GM23338 (cell line): ENCODE measurements around the gene ZXDC. TPM values are rescaled to one million over a fixed set of nuclear protein-coding genes. Genes with fewer than 3 reads are reported as not detected.

ENCODE experiments used
- ATAC-seq: fragments of 200-7000 bp; cut with Tn5 transposase; 3 replicates; pipeline ENCODE4 v1.9.1; 2020
- DNase-seq: peaks from one replicate; pipeline ENCODE4 v3.0.0-alpha.2; 2015; ENCODE audit warnings: low spot score
- H2AFZ ChIP-seq: fragments of 200-600 bp; sonication (generic); 2 replicates; pipeline ENCODE4 v1.8.0; 2016; ENCODE audit warnings: antibody characterized with exemption, mild to moderate bottlenecking, moderate library complexity
- H3F3A ChIP-seq: fragments of 200-600 bp; sonication (generic); replicated peaks from 2 replicates; pipeline ENCODE4 v1.8.0; 2017; ENCODE audit warnings: antibody characterized with exemption, mixed run types, low read depth
- H3K27ac ChIP-seq: fragments of 200-600 bp; sonication (generic); 2 replicates; pipeline ENCODE4 v1.6.1; 2016; ENCODE audit warnings: low read depth
- H3K27me3 ChIP-seq: fragments of 200-600 bp; sonication (generic); 2 replicates; pipeline ENCODE4 v1.8.0; 2016; ENCODE audit warnings: mild to moderate bottlenecking, mixed run types, moderate library complexity; ENCODE audit not compliant: insufficient read depth
- H3K36me3 ChIP-seq: fragments of 200-600 bp; sonication (generic); 2 replicates; pipeline ENCODE4 v1.8.0; 2016; ENCODE audit warnings: mild to moderate bottlenecking; ENCODE audit not compliant: insufficient read depth
- H3K4me1 ChIP-seq: fragments of 200-600 bp; sonication (generic); 2 replicates; pipeline ENCODE4 v1.8.0; 2016; ENCODE audit warnings: mild to moderate bottlenecking, moderate library complexity; ENCODE audit not compliant: insufficient read depth
- H3K4me2 ChIP-seq: fragments of 200-600 bp; sonication (generic); 2 replicates; pipeline ENCODE4 v1.7.1; 2017; ENCODE audit warnings: mixed run types
- H3K4me3 ChIP-seq: fragments of 200-600 bp; sonication (generic); 2 replicates; pipeline ENCODE4 v1.6.1; 2016; ENCODE audit warnings: mixed run types
- H3K79me2 ChIP-seq: fragments of 200-600 bp; sonication (generic); replicated peaks from 2 replicates; pipeline ENCODE4 v1.8.0; 2017; ENCODE audit warnings: mild to moderate bottlenecking; ENCODE audit not compliant: insufficient read depth
- H3K9me2 ChIP-seq: fragments of 200-600 bp; sonication (generic); 2 replicates; pipeline ENCODE4 v1.8.0; 2017; ENCODE audit not compliant: insufficient read depth
- H4K20me1 ChIP-seq: fragments of 200-600 bp; sonication (generic); replicated peaks from 2 replicates; pipeline ENCODE4 v1.8.0; 2017; ENCODE audit warnings: mild to moderate bottlenecking; ENCODE audit not compliant: insufficient read depth
- H3K27ac Mint-ChIP-seq: 2 replicates; pipeline ENCODE4 v1.8.0; 2020; ENCODE audit warnings: inconsistent platforms, mild to moderate bottlenecking, moderate library complexity, mixed read lengths
- H3K27me3 Mint-ChIP-seq: 3 replicates; pipeline ENCODE4 v1.8.0; 2022; ENCODE audit warnings: low read depth, mild to moderate bottlenecking, moderate library complexity, mixed read lengths, inconsistent platforms; ENCODE audit not compliant: insufficient read depth, poor library complexity
- H3K36me3 Mint-ChIP-seq: 3 replicates; pipeline ENCODE4 v1.8.0; 2021; ENCODE audit warnings: low read depth, mild to moderate bottlenecking, inconsistent platforms, moderate library complexity, mixed read lengths
- H3K4me1 Mint-ChIP-seq: 3 replicates; pipeline ENCODE4 v1.8.0; 2020; ENCODE audit warnings: mild to moderate bottlenecking, inconsistent platforms, mixed read lengths
- H3K4me3 Mint-ChIP-seq: 3 replicates; pipeline ENCODE4 v1.8.0; 2021; ENCODE audit warnings: moderate library complexity, mild to moderate bottlenecking, inconsistent platforms, mixed read lengths
- H3K9me3 Mint-ChIP-seq: 3 replicates; pipeline ENCODE4 v1.8.0; 2020; ENCODE audit warnings: moderate library complexity, mild to moderate bottlenecking, inconsistent platforms, mixed read lengths
- CREB1 ChIP-seq: fragments of 250-450 bp; sonication (Bioruptor Pico); IDR thresholded peaks from 2 replicates; pipeline ENCODE4 v1.5.0; 2020; ENCODE audit warnings: low read depth, mild to moderate bottlenecking, moderate library complexity
- EZH2 ChIP-seq: fragments of 200-600 bp; sonication (generic); IDR thresholded peaks from one replicate; pipeline ENCODE4 v1.8.0; 2017; ENCODE audit warnings: antibody characterized with exemption, mild to moderate bottlenecking, low read depth; ENCODE audit not compliant: unreplicated experiment
- JUNB ChIP-seq: IDR thresholded peaks from one replicate; pipeline ENCODE4 v1.6.1; 2016; ENCODE audit warnings: antibody characterized with exemption; ENCODE audit not compliant: unreplicated experiment
- NANOG ChIP-seq: IDR thresholded peaks from 2 replicates; pipeline ENCODE4 v1.6.1; 2016; ENCODE audit warnings: antibody characterized with exemption, borderline replicate concordance
- STAT1 ChIP-seq: IDR thresholded peaks from one replicate; pipeline ENCODE4 v1.6.1; 2016; ENCODE audit warnings: antibody characterized with exemption; ENCODE audit not compliant: unreplicated experiment
- ZNF114 ChIP-seq: fragments of 250-450 bp; sonication (Bioruptor Pico); IDR thresholded peaks from 2 replicates; pipeline ENCODE4 v1.5.0; 2020; ENCODE audit warnings: mild to moderate bottlenecking, moderate library complexity
- ZNF331 ChIP-seq: fragments of 250-450 bp; sonication (Bioruptor Pico); IDR thresholded peaks from 2 replicates; pipeline ENCODE4 v1.5.0; 2020; ENCODE audit warnings: low read depth, mild to moderate bottlenecking, moderate library complexity
- polyA plus RNA-seq: library from polyadenylated mRNA; unstranded; fragments of >200 nt; fragmentation: Nextera tagmentation; extraction: Ambion mirVana; gene quantifications from 2 replicates; pipeline ENCODE4 v1.2.1, GENCODE V29; 2016
- total RNA-seq: library from RNA; depleted of rRNA; stranded (reverse); fragments of >200 nt; shearing (Covaris generic); gene quantifications from 2 replicates; pipeline ENCODE4 v1.2.3, GENCODE V29; 2014
- TF ChIP-seq, protein P1 (sequence below), 2 experiments: fragments of 200-600 bp in 1 of 2; sonication (generic) in 1 of 2; conservative IDR thresholded peaks; 2 replicates each; pipeline versions ENCODE4 v1.5.1 to v1.6.1; 2016 to 2017; ENCODE audit warnings: antibody characterized with exemption in 2 of 2, low read depth in 2 of 2, mild to moderate bottlenecking in 2 of 2, moderate library complexity in 1 of 2
- TF ChIP-seq, protein P2 (sequence below): IDR thresholded peaks from one replicate; pipeline ENCODE4 v1.6.1; 2018; ENCODE audit warnings: antibody characterized with exemption; ENCODE audit not compliant: unreplicated experiment
- TF ChIP-seq, protein P3 (sequence below): fragments of 250-450 bp; sonication (Bioruptor Pico); IDR thresholded peaks from 2 replicates; pipeline ENCODE4 v1.5.0; 2020; ENCODE audit warnings: mild to moderate bottlenecking, moderate library complexity

Gene ZXDC
- total and polyA plus RNA-seq, 2 experiments from 2014 or later: 5.7 to 45.1 TPM

DNA sequence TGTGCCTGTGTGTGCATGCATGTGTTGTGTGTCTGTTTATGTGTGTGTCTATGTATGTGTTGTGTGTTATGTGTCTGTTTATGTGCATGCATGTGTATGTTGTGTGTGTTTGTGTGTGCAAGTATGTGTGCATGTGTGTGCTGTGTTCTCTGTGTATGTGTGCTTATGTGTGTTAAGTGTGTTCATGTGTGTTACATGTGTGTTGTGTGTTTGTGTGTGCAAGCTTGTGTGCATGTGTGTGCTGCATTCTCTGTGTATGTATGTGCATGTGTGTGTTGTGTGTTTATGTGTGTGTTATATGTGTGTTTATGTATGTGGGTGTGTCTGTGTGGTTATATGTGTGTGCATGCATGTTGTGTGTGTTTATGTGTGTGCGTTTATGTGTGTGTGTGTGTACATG is 27.0 kb upstream of the ZXDC start:
- no peaks in the 10 kb centered on the region for H4K20me1 ChIP-seq
- no peak overlapping the region for H2AFZ ChIP-seq
- H3K79me2 ChIP-seq: no peaks in the 10 kb centered on the region
- ATAC-seq (no peak), DNase-seq (no peak)
- no peak overlapping the region for H3K4me3 Mint-ChIP-seq
- no peaks in the 10 kb centered on the region for H3K36me3 ChIP-seq
- no peak overlapping the region for H3K4me3 ChIP-seq
- peaks cover 9% of the 10 kb centered on the region for H3K27me3 Mint-ChIP-seq
- H3K27ac ChIP-seq: no peak overlapping the region
- no peak overlapping the region for H3K4me2 ChIP-seq
- 0 out of 2 replicates have a peak, but pooled peaks cover 4% of the 10 kb centered on the region for H3K9me2 ChIP-seq
- peaks cover 17% of the 10 kb centered on the region for H3K4me1 Mint-ChIP-seq
- H3K36me3 Mint-ChIP-seq: no peaks in the 10 kb centered on the region
- TF ChIP-seq STAT1: no peak
- TF ChIP-seq JUNB: no peak
- TF ChIP-seq NANOG: no peak
- TF ChIP-seq, protein P1, sequence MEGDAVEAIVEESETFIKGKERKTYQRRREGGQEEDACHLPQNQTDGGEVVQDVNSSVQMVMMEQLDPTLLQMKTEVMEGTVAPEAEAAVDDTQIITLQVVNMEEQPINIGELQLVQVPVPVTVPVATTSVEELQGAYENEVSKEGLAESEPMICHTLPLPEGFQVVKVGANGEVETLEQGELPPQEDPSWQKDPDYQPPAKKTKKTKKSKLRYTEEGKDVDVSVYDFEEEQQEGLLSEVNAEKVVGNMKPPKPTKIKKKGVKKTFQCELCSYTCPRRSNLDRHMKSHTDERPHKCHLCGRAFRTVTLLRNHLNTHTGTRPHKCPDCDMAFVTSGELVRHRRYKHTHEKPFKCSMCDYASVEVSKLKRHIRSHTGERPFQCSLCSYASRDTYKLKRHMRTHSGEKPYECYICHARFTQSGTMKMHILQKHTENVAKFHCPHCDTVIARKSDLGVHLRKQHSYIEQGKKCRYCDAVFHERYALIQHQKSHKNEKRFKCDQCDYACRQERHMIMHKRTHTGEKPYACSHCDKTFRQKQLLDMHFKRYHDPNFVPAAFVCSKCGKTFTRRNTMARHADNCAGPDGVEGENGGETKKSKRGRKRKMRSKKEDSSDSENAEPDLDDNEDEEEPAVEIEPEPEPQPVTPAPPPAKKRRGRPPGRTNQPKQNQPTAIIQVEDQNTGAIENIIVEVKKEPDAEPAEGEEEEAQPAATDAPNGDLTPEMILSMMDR (conservative IDR thresholded peaks at IDR 0.05; ENCODE audit: low read depth in 2 of 2): no peak
- TF ChIP-seq ZNF114 (CRISPR knock-in tag): no peak
- peaks cover 13% of the 10 kb centered on the region for H3F3A ChIP-seq
- no peaks in the 10 kb centered on the region for H3K9me3 Mint-ChIP-seq
- H3K27me3 ChIP-seq: no peaks in the 10 kb centered on the region
- H3K27ac Mint-ChIP-seq: no peak overlapping the region
- peaks cover 8% of the 10 kb centered on the region; the same call in 1 of the 2 replicates for H3K4me1 ChIP-seq

DNA sequence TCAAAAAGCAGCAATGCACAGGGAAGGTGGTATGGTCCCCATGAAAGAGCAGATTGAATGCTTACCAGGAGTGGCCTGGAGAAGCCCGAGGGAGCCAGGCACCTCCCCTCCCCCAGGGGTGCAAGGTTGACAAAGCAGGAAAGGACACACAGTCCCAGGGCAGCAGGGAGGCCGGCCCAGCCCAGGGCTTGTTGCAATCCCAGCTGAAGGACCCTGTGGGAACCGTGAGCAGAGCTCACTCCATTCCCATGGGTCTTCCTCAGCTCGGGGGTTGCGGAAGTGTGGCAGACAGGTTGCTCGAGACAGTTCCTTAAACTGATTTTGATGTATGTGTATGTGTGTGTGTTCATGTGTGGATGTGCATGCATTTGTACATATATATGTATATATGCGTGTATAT is 26.0 kb upstream of the ZXDC start:
- Histone ChIP-seq H3K4me1 (peaks cover 8% of the 10 kb centered on the region; the same call in 1 of the 2 replicates), H3K4me2 (no peak overlapping the region), H3K27me3 (no peaks in the 10 kb centered on the region), H4K20me1 (no peaks in the 10 kb centered on the region), H3K79me2 (no peaks in the 10 kb centered on the region), H3K9me2 (0 out of 2 replicates have a peak, but pooled peaks cover 4% of the 10 kb centered on the region), H3K27ac (no peak overlapping the region), H2AFZ (no peak overlapping the region), H3K36me3 (no peaks in the 10 kb centered on the region), H3F3A (peaks cover 13% of the 10 kb centered on the region), H3K4me3 (no peak overlapping the region)
- no peak for DNase-seq
- H3K9me3 Mint-ChIP-seq: no peaks in the 10 kb centered on the region
- no peak overlapping the region for H3K4me3 Mint-ChIP-seq
- H3K4me1 Mint-ChIP-seq: peaks cover 17% of the 10 kb centered on the region
- H3K27ac Mint-ChIP-seq: no peak overlapping the region
- ATAC-seq: peak; percentile 43
- H3K36me3 Mint-ChIP-seq: no peaks in the 10 kb centered on the region
- peaks cover 9% of the 10 kb centered on the region for H3K27me3 Mint-ChIP-seq
- no peak for TF ChIP-seq ZNF114 (CRISPR knock-in tag)
- TF ChIP-seq NANOG: no peak
- TF ChIP-seq, protein P2, sequence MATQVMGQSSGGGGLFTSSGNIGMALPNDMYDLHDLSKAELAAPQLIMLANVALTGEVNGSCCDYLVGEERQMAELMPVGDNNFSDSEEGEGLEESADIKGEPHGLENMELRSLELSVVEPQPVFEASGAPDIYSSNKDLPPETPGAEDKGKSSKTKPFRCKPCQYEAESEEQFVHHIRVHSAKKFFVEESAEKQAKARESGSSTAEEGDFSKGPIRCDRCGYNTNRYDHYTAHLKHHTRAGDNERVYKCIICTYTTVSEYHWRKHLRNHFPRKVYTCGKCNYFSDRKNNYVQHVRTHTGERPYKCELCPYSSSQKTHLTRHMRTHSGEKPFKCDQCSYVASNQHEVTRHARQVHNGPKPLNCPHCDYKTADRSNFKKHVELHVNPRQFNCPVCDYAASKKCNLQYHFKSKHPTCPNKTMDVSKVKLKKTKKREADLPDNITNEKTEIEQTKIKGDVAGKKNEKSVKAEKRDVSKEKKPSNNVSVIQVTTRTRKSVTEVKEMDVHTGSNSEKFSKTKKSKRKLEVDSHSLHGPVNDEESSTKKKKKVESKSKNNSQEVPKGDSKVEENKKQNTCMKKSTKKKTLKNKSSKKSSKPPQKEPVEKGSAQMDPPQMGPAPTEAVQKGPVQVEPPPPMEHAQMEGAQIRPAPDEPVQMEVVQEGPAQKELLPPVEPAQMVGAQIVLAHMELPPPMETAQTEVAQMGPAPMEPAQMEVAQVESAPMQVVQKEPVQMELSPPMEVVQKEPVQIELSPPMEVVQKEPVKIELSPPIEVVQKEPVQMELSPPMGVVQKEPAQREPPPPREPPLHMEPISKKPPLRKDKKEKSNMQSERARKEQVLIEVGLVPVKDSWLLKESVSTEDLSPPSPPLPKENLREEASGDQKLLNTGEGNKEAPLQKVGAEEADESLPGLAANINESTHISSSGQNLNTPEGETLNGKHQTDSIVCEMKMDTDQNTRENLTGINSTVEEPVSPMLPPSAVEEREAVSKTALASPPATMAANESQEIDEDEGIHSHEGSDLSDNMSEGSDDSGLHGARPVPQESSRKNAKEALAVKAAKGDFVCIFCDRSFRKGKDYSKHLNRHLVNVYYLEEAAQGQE: no peak
- no peak for TF ChIP-seq ZNF331 (CRISPR knock-in tag)
- TF ChIP-seq CREB1 (CRISPR knock-in tag): no peak
- TF ChIP-seq, protein P3, sequence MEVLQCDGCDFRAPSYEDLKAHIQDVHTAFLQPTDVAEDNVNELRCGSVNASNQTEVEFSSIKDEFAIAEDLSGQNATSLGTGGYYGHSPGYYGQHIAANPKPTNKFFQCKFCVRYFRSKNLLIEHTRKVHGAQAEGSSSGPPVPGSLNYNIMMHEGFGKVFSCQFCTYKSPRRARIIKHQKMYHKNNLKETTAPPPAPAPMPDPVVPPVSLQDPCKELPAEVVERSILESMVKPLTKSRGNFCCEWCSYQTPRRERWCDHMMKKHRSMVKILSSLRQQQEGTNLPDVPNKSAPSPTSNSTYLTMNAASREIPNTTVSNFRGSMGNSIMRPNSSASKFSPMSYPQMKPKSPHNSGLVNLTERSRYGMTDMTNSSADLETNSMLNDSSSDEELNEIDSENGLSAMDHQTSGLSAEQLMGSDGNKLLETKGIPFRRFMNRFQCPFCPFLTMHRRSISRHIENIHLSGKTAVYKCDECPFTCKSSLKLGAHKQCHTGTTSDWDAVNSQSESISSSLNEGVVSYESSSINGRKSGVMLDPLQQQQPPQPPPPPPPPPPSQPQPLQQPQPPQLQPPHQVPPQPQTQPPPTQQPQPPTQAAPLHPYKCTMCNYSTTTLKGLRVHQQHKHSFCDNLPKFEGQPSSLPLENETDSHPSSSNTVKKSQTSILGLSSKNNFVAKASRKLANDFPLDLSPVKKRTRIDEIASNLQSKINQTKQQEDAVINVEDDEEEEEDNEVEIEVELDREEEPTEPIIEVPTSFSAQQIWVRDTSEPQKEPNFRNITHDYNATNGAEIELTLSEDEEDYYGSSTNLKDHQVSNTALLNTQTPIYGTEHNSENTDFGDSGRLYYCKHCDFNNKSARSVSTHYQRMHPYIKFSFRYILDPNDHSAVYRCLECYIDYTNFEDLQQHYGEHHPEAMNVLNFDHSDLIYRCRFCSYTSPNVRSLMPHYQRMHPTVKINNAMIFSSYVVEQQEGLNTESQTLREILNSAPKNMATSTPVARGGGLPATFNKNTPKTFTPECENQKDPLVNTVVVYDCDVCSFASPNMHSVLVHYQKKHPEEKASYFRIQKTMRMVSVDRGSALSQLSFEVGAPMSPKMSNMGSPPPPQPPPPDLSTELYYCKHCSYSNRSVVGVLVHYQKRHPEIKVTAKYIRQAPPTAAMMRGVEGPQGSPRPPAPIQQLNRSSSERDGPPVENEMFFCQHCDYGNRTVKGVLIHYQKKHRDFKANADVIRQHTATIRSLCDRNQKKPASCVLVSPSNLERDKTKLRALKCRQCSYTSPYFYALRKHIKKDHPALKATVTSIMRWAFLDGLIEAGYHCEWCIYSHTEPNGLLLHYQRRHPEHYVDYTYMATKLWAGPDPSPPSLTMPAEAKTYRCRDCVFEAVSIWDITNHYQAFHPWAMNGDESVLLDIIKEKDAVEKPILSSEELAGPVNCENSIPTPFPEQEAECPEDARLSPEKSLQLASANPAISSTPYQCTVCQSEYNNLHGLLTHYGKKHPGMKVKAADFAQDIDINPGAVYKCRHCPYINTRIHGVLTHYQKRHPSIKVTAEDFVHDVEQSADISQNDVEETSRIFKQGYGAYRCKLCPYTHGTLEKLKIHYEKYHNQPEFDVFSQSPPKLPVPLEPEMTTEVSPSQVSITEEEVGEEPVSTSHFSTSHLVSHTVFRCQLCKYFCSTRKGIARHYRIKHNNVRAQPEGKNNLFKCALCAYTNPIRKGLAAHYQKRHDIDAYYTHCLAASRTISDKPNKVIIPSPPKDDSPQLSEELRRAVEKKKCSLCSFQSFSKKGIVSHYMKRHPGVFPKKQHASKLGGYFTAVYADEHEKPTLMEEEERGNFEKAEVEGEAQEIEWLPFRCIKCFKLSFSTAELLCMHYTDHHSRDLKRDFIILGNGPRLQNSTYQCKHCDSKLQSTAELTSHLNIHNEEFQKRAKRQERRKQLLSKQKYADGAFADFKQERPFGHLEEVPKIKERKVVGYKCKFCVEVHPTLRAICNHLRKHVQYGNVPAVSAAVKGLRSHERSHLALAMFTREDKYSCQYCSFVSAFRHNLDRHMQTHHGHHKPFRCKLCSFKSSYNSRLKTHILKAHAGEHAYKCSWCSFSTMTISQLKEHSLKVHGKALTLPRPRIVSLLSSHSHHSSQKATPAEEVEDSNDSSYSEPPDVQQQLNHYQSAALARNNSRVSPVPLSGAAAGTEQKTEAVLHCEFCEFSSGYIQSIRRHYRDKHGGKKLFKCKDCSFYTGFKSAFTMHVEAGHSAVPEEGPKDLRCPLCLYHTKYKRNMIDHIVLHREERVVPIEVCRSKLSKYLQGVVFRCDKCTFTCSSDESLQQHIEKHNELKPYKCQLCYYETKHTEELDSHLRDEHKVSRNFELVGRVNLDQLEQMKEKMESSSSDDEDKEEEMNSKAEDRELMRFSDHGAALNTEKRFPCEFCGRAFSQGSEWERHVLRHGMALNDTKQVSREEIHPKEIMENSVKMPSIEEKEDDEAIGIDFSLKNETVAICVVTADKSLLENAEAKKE (CRISPR knock-in tag): no peak
- no peak for TF ChIP-seq EZH2
